Embryonic facial prominence (tissue), 1 donor: Measurements from ENCODE around the gene SPRN.
"Not testable (repeated sequence)": the region's sequence is repeated elsewhere in the genome, so short reads cannot be mapped to it uniquely, and the experiment has no call there.

ENCODE experiments used
- DNase-seq: peaks from one replicate; pipeline ENCODE4 v3.0.0-alpha.2; 2016; ENCODE audit errors: extremely low spot score

The SPRN gene

DNA sequence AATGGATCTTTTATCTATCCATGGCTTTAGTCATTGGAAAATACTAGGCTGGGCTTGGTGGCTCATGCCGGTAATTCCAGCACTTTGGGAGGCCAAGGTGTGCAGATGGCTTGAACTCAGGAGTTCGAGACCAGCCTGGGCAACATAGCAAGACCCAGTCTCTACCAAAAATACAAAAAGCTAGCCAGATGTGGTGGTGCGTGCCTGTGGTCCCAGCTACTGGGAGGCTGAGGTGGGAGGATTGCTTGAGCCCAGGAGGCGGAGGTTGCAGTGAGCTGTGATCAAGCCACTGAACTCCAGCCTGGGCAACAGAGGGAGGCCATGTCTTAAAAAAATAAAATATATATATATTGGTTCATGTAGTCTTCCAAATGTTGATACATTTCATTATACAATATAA is 37.5 kb downstream of the SPRN start:
- DNase-seq = not testable (repeated sequence)

DNA sequence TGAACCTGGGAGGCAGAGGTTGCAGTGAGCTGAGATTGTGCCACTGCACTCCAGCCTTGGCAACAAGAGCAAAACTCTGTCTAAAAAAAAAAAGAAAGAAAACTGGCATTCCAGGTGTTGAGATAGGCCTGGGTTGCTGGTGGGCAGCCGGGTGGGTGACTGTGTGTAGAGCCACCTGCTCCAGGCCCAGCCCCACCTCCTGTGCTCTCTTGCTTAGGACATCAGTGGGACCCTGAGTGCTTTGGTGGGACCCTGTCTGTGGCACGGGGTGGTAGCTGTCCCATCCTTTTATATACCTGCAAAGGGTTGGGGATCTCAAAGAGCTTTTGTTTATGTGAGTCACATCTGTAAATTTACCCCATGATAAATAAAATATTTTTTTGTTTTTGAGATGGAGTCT is 39.2 kb downstream of the SPRN start:
- DNase-seq = no peak

DNA sequence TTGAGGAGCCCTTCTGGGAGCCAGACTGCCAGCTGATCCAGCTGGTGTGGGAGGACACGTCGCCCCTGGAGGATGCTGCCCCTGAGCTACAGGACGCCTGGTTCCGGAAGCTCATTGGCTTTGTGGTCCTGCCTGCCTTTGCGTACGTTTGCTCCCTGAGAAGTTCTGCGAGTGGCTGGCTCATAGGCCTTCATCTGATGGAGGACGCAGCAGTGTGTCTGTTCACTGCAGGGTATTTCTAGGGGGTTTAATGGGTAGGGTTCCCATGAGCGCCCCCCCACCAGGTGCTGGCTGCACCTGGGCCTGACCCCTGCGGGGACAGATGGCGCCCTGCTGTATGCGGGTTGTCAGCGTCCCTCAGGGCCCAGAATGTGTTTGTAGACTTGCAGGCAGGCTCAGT is 40.4 kb downstream of the SPRN start:
- DNase-seq = no peak

DNA sequence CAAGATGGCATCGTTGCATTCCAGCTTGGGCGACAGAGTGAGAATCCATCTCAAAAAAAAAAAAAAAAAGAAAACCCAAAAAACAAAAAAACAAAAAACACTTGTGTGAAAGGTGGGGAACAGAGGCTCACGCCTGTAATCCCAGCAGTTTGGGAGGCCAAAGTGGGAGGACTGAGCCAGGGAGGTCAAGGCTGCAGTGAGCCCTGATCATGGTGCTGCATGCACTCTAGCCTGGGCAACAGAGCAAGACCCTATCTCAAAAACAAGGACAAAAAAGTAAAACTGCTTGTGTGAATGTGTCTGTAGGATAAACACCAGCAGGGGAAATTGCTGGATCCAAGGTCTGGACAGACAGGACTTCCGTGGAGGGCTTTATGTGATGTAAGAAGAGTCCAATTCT is 40.9 kb downstream of the SPRN start:
- DNase-seq = no peak

GRCh38 chr10:133381036-133381435 is 43.4 kb downstream of the SPRN start:
- DNase-seq = no peak

GRCh38 chr10:133379801-133380666 is 44.4 kb downstream of the SPRN start:
- no peak for DNase-seq

DNA sequence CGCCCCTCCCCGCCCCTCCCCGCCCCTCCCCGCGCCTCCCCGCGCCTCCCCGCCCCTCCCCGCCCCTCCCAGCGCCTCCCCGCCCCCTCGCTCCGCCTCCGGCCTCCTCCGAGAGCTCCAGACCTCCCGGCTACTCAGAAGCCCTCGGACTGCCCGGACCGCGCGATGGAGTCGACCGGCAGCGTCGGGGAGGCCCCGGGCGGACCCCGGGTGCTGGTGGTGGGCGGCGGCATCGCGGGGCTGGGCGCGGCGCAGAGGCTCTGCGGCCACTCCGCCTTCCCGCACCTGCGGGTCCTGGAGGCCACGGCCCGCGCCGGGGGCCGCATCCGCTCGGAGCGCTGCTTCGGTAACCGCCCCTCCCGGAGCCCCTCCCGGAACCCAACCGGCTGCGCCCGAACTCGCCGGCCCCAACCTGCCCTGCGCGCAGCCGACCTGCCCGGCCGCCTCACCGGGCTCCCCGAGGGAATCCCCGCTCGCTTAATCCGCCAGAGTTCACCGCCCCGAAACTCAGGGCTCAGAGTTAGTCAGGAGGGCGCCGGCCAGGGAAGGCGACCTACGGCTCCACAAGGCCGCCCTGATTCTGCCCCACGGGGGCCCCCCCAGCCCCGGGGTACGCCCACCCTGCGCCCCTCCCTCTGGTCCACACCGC is 45.1 kb downstream of the SPRN start, which contains the start of gene PAOX:
TSS of gene PAOX (plus strand) at position 111 of the 649 bp plus-strand sequence. CDS start at position 166, 55 bp downstream.
- no peak for DNase-seq

- no peak for DNase-seq
These were observed 46.0 kb downstream of the SPRN start for GRCh38 chr10:133378251-133379096.

DNA sequence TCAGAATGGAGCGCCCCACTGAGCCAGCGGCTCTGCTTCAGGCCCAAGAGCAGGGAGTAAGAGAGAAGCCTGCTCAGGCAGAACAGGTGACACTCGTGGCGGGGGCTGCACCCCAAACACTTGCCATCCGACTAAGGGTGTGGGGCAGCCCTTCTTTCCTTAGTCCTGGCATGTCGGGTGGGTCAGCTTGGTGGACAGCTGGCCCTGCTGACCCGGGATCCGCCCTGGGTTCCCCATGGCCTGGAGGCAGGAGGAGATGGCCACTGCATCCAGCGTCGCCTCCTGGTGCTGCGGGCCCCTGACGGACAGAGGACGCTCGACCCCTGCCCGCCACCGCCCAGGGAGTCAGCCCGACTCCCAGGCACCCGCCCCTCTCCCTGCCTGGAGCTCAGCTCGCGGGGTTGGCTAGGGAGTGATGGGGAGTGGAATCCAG is 46.6 kb downstream of the SPRN start:
- no peak for DNase-seq

DNA sequence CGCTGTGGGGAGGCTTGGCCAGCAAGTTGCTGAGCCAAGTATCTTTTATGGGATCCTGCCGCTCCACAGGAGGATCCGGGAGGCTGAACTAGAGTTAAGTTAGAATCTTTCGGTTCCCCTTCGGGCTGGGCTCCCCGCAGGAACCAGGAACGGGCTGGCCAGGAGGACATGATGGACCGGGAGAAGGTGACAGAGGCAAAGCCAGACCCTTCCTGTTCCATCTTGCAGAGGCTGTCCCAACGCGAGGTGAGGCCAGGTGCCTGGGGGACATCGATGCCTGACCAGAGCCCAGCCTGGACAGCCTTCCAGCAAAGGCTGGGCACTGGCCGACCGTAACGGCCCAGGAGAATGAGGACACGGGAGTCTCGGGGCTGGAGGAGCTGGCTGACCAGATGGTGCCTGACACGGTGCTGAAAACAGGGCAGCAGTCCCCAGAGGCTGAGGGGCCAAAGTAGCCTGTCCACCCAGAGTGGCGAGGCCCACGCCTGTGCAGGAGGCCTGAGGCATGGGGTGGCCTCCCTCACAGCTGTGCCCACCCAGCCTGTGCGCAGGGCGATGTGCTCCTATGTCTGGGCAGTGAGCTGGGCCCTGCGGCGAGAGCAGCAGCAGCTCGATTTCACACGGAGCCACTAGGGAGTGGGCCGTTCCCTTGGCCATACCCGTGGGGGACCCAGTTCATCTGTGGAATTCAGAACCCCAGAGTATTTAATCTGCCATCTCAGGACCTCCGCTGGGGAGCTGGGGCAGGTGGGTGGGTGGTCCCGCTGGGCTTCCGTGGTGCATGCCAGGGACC is 47.2 kb downstream of the SPRN start:
- no peak for DNase-seq

DNA sequence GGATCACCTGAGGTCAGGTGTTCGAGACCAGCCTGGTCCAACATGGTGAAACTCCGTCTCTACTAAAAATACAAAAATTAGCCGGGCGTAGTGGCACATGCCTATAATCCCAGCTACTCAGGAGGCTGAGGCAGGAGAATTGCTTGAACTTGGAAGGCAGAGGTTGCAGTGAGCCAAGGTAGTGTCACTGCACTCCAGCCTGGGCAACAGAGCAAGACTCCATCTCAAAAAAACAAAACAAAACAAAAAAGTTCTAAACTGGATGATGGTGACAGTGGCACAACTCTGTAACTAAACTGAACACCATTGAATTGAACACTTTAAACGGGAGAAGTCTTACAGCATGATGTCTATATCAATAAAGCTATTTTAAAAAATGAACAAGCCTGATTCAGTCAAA is 48.2 kb downstream of the SPRN start:
- not testable (repeated sequence) for DNase-seq

GRCh38 chr10:133375357-133376115 is 48.9 kb downstream of the SPRN start:
- DNase-seq = no peak

- DNase-seq = peak; percentile 84
These were observed 51.0 kb downstream of the SPRN start, which contains the start of gene ECHS1 for GRCh38 chr10:133373174-133374090. Gene ECHS1, minus strand, starts transcription at chr10:133373354. Its CDS starts 21 bp downstream, at chr10:133373333.

DNA sequence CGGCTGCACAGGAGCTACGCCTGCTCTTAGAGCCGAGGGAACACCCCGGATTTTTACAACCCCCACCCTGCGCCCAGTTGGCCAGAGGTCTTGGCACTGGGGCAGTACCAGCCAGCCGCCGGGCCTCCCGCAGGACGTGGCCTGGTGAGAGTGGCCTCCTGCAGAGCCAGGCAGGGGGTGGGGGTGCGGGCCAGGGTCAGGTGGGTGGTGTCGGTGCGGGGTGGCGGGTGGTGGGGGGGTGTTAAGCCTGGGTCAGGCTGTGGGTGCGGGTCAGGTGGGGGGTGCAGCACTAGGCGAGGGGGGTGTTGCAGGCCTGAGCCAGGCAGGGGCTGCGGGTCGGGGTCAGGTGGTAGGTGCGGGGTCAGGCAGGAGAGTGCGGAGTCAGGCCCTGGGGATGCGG is 51.9 kb downstream of the SPRN start:
- no peak for DNase-seq
